GM18909 (cell line): ENCODE data around the gene CCKAR.
"Not testable (repeated sequence)": the region's sequence is repeated elsewhere in the genome, so short reads cannot be mapped to it uniquely, and the experiment has no call there.

Source experiments
- ATAC-seq: cut with Tn5 transposase; IDR thresholded peaks from one replicate; pipeline ENCODE4 v1.9.1; 2021; ENCODE audit warnings: mild to moderate bottlenecking; ENCODE audit not compliant: unreplicated experiment, poor library complexity

Gene CCKAR, protein sequence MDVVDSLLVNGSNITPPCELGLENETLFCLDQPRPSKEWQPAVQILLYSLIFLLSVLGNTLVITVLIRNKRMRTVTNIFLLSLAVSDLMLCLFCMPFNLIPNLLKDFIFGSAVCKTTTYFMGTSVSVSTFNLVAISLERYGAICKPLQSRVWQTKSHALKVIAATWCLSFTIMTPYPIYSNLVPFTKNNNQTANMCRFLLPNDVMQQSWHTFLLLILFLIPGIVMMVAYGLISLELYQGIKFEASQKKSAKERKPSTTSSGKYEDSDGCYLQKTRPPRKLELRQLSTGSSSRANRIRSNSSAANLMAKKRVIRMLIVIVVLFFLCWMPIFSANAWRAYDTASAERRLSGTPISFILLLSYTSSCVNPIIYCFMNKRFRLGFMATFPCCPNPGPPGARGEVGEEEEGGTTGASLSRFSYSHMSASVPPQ

DNA sequence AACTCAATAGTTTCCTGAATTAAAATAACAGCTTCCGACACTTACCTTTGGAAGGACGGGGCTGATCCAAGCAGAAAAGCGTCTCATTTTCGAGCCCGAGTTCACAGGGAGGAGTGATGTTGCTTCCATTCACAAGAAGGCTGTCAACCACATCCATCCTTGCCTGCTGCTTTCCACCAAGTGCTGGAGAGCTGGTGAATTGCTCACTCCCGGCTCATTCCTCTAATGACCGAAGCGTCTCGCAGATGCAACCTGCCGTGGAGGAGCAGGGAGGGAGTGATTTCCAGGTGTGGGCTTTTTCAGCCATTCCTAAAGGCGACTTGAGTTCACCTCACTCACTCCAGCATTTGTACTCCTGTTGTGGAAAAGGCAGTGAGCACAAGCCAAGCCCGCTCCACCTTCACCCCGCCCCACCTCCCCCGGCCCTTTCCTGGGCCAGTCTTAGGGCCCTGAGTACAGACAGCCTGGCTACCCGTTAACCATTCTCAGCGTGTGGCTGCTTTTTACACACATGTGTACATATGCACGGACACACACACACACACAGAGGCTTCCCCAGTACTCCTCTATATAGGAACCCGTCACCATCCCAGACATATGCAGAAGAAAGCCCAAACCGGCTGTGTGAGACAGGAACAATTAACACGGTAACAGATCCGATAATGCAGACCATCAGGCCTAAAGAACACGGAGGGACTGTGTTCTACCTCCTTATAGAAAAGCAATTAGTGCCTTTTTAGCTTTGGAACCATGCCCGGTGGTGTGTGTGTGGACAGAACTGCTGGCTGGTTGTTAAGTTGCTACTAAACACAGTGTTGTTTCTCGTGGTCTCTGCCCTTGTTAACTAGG, at the start of gene CCKAR:
TSS of gene CCKAR (minus strand) at position 374 of the 849 bp plus-strand sequence. CDS start at position 157, 217 bp downstream.
- ATAC-seq: no peak

DNA sequence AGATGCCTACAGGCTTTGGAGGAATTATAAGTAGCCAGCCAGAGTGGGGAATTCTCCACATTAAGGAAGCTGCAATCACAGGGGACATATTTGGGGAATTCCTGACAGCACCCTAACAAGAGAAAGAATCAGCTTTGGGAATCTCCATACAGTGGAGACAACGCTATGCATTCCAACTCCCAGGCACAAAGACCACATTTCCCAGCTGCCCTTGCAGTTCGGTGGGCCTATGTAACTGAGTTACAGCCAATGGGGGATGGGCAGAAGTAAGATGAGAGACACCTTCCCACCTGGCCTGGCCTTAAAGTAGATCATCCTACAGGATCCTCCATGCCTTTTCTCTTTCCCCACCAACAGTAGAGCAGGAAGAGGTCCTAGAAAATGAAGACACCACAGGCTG, 43.4 kb upstream of the CCKAR start:
- ATAC-seq: no peak

DNA sequence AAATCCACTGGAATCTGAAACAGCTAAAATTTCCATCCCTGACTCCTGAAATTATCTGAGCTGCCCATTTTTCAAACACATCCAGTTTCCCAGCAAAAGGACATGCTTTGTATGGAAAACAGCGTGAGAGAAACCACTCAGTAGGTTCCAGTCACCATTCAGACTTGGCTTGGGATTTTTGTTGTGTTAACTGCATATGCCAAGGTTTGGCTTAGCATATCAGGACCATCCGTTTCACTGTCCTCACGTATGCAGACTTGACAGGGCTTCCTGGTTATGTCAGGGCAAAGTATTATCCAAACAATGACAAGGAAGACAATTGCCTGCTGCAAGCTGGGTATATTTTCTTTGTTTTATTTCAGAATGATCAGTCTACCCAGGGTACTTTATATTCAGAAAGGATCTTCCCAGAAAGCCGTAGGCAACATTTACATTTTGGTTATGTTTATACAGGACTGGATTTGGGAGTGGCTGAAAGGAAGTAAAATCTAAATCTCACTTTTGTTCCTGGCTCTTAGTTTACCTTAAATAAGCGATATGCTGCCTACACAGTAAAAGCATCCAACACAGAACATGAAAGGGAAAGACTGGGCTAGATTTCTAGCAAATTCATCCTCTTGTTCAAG, 41.3 kb upstream of the CCKAR start:
- no peak for ATAC-seq

DNA sequence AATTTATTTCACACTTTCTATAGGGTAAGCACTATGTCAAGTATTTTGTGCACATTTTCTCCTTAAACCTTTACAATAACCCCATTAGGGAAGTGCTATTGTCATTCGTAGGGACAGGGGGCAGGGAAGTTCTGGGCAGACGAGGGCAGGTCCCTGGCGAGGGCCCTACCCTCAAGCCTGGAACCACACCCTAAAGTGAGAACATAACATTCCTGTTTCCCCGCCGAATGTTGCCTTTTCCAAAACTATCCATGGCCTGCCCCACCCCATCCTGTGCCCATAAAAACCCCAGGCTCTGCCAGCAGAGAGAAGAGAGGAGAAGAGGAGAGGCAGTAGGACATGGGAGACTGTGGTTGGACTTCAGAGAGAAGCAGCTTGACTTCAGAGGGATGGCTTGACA, 39.8 kb upstream of the CCKAR start:
- no peak for ATAC-seq

DNA sequence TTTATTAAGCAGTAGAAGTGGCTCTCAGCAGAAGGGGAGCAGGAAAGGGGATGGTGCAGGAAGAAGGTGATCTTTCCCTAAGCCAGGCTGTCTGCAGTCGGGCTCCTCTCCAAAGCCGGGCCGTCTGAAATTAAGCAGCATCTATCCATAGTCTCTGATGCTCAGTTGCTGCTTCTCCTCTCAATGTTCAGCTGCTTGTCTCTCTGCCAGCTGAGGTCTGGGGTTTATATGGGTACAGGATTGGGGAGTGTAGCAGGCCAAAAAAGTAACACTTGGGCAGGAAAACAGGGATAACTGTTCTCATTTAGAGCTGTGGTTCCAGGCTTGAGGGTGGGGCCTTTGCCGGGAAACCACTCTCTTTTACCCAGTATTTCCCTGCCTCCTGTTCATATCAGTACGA, 39.2 kb upstream of the CCKAR start:
- no peak for ATAC-seq

DNA sequence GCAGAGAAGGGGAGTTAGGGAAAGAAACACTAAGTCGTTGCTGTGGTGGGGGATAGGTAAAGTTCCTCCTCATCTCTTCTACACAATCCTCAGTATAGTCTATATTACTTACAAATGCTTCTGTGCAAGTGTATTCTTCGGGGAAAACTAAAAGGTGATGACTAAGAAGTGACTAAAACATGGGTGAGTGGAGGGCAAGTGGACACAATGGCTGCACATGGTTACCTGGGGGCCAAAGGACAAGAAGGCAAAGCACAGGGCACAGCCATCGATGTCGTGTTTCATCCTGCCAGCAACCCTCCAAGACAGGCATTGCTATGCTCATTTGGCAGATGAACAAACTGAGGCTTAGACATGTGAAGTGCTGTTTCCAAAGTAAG, 35.5 kb upstream of the CCKAR start:
- no peak for ATAC-seq

DNA sequence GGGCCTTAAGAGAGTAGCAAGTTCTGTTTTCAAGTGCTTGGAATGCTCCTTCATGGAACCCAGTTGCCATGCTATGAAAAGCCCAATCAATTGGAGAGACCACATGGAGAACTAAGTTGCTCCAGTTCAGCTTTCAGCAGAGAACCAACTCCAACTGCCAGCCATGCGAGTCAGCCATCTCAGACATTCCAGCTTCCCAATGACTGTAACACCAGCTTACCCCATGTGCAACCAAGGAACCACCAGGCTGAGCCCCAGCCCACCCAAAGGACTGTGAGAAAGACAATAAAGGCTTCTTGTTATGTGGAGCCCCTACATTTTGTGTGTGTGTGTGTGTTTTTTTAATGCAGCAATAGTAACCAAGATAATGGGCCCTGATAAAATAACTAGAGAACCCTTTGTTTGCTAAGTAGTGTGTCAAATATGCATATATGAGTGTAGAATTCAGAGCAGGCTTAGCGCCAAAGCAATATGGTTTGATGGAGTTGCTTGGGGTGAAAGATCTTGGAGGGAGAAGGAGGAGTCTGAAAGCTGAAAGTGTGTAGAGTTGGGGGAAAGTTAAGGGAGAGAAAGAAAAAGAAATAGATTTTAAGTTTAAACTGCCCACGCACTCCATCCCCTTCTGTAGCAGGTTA, 35.0 kb upstream of the CCKAR start:
- ATAC-seq: no peak

DNA sequence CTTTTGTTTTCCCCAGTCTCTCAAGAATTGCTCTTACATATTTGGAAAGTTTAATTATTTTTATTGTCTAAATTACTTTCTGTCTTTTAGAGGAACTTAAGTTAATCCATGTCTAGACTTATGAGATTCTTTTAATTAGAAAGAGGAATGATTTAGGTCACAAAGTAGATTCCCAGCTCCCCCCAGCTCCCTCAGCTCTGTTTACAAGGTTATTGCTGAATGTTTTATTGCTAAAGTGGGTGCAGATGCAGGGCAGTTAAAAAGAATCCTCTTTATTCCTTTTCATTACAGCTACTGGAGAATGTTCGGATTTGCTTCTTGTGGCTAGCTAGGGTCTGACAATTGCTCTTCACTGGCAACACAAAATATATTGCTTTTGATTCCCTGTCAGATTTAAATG, 33.7 kb upstream of the CCKAR start:
- ATAC-seq: no peak

DNA sequence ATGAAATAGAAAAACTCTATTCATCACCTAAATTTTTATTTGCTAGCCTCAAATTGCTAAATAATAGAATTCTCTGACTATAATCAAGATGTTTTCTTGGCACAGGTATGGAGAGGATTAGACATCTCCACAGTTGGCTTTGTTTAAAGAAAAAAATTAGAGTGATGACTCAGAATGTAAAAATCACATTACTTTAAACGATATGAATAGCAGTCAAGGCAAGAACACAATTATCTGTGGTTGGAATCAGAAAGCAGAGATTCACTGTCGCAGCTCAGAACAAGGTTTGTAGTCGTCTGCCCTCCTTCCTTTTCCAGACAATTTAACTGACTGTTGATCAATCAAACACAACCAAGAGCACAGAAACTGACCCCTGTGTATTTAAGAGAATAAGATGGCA, 32.2 kb upstream of the CCKAR start:
- no peak for ATAC-seq

DNA sequence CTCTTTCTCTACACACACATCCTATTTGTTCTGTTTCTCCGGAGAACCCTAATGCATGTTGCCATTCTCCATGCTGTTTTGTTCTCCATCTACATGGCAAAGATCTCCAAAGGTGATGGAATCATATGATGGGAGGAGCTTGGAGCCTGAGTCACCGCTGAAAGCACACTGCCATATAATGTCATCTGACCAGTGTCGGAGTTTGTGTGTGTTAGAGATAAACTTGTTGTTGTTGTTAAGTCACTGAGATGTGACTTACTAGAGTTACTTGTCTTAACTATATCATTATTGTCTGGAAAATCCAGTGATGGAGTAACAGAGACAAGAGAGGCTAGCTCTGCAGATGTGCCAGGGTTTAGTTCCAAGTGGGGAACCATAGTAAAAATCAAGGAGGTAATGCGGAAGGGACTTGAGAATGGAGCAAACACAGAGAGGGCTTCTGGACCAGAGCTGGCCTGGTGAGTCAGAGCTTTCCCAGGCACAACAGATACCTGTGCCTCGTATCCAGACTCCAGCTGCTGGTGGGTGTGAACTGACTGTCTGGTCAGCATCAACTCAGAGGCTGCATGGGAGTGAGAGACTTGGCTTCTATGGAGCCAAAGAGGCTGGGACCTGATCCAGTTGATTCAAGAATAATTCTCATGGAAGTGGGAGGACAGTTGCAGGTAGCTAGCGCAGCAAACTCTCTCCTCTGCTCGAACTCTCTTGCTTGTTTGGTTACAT, 30.6 kb upstream of the CCKAR start:
- no peak for ATAC-seq

DNA sequence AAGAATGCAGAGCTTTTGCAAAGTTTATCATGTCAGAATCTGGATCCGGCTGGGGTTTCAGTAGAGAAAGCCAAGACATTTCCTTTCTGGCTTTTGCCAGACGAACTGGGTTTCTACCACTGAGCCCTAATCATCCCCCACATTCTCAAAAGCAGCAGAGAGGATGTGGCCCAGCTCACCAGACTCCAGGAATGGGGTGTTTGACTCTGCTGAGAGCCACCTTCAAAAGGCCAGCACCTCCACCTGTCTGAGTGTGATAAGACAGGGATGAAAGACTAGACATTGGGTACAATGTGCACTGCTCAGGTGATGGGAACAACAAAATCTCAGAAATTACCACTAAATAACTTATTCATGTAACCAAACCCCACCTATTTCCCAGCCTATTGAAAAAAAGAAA, 25.7 kb upstream of the CCKAR start:
- no peak for ATAC-seq

DNA sequence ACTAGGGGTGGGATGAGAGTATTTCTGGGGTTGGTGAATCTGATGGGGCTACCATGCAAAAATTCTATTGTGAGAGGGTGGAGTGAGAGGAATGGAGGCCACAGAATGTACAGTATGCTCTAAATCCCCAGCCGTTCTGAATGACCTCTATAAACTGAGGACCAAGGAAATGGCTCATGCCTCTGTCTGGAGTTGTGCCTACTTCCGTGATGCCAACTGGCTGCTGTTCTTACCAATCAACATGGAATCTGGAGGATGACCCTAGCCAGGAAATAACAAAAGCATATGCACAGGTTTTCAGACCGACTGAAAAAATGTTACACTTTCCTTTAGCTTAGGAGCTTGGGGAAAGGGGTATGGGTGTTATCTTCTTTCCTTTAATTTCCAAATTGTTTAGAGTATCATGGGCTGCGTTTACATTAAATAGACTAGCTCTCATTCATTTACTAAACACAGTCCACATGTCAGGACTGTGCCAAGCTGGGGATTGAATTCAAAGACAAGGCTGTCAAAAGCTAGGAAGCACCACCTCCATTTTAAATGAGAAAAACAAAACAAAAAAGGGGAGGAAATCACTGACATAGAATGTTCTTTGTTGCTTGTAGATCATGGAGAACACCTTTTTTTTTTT, 20.2 kb upstream of the CCKAR start:
- ATAC-seq: no peak

DNA sequence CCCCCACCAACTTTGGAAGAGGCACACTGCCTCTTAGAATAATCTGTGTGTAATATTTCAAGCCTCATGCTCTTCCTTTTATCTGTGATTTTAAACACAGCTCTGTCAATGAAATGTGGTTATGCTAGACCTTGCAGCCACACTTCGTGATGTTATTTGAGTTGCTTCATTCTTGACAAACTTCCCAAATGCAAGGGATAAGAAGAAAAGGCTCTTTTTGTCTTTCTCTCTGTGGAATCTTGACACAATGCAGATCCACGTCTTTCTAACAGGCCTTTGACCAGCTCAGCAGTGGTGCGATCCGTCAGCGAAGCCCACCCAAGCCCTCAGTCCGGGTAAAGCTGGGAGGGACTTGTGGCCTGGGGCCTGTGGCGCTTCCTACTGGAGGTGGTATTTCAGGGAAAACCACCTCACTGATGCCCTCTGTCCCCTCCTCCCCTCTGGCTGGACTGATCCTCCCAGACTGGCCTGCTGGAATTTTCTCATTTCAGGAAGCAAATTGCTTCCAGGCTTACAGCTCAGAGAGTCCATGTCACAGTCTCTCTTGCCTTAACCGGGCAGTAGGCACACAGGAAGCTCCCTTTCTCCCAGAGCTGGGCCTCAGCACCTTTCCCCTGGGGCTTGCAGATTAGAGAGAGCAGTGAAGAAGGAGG, 19.5 kb upstream of the CCKAR start:
- no peak for ATAC-seq

DNA sequence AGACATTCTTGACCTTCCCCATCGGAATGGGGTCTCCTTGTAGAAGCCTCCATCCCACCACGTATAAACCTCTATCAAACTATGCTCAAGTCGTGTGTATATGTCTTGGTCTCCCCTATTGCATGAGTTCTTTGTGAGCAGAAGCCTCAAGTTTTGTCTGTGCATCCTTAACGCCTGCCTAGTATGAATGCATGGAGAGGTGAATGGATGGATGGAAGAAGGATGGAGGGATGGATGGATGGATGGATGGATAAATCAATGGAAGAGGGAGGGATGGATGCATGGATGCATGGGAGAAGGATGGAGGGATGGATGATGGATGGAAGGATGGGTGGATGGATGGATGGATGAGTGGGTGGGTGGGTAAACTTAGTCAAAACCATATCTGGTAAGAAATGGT, 17.0 kb upstream of the CCKAR start:
- ATAC-seq: no peak

DNA sequence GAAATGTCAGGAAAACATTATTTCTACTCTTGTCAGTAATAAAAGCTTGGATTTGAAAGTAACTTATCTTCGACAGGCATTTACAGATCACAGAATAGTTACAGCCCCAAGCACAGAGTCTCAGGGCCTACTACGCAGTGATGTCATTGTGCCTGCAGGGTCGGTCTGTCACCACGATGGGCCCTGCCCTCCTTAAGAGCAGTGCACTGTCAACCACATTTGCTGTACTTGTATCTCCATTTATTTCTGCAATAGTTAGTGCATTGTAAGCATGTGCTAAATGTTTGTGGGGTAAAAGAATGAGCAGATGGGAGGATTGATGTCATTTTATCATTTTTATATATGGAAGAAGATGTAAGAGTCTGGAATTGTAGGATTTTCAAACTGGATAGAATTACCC, 13.6 kb upstream of the CCKAR start:
- no peak for ATAC-seq

DNA sequence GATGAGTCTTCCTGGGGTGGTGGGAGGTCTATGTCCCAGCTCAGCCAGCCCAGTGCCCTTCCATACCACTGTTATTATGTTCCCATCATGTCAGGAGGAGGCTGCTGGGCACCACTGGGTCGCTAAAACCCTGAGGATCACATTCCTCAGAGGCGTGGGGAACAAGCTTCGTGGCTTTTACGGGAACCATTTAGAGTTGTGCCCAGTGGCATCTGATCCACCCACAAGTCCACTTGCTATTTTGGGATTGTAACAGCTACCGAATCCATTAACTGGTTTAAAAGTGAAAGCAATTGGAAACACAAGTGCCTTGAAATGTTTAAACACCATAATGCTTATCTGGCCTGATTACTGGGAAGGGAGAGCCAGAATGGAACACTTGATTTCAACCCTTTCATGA, 13.1 kb upstream of the CCKAR start:
- no peak for ATAC-seq

DNA sequence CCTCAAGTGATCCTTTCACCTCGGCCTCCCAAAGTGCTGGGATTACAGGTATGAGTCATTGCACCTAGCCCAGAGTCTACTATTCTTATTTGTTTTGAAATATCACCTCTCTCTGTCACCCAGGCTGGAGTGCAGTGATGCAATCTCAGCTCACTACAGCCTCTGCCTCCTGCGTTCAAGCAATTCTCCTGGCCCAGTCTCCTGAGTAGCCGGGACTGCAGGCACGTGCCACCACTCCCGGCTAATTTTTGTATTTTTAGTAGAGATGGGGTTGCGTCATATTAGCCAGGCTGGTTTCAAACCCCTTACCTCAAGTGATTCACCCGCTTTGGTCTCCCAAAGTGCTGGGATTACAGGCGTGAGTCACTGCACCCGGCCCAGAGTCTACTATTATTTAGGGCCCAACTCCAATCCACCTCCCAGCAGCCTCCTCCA, 10.3 kb upstream of the CCKAR start:
- not testable (repeated sequence) for ATAC-seq

DNA sequence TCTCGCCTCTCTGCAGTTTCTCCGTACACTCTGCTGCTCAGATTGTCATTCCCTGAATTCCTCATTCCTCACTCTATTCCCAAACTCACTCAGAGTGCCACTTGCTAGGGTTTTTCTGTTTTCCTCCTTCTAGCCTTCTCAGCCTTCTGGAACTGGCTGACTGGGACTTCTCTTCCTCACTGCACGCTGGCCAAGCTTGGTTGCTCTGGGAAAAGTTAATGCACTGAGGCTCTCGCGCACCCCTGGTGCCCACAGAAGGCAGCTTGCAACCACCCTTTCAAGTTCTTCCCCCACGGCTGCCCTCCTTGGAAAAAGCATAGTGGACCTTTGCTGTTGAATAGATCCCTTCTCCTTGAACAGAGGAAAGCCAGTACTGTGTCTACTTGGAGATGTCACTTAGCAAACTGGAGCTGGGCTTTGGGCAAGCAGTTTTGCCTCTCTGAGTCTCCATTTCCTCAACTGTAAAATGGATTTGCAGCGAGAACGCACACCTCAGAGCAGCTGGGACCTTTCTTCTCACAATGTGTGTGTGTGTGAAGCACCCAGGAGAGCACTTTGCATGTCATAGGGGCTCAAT, 6.0 kb upstream of the CCKAR start:
- ATAC-seq: no peak

DNA sequence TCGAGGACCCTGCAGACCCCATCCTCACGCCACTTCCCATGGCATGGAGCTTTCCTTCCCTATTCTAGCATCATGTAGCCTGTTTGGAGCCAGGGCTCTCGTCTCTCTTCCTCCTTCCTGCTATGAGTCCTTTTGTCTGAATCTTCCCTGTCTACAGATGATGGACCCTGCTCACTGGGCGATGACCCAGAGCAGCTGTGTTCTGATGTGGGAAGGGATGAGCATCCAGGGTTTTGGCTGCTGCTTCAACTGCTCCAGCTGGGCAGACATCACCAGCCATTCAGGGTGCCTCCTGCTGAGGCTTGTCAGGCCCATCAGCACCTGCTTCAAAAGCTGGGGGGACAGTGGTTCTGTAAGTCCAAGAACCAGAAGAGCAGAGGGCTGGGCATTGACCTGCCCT, 3.2 kb upstream of the CCKAR start:
- ATAC-seq: no peak
